ENCODE data around the gene PODXL. TPM values are rescaled to one million over a fixed set of nuclear protein-coding genes. Genes with fewer than 3 reads are reported as not detected.
A peak's percentile ranks its signal among the peaks of the same experiment; 100 is the strongest.

The PODXL gene
- total RNA-seq, 1 donor from 2014 or later = 37.7 TPM

- Histone ChIP-seq H3K4me1 (peaks cover 13% of the 10 kb centered on the region), H3K27me3 (no peaks in the 10 kb centered on the region), H4K20me1 (ENCODE audit: low read depth) (no peaks in the 10 kb centered on the region), H2AFZ (replicated peaks) (no peak overlapping the region), H3K27ac (peak overlapping the region; percentile 34), H3K4me2 (no peak overlapping the region), H3K4me3 (no peak overlapping the region), H3F3A (ENCODE audit: low read depth) (peaks cover 21% of the 10 kb centered on the region), H3K9me3 (ENCODE audit: low read depth) (no peaks in the 10 kb centered on the region), H3K36me3 (no peaks in the 10 kb centered on the region), H3K9ac (no peak overlapping the region), H3K79me2 (ENCODE audit: low read depth) (no peaks in the 10 kb centered on the region)
- H3K4me1 Mint-ChIP-seq = peaks cover 20% of the 10 kb centered on the region
- TF ChIP-seq EZH2 (IDR thresholded peaks at IDR 0.05) (no peak), CTCF (IDR thresholded peaks at IDR 0.05) (no peak), EZH2phosphoT487 (IDR thresholded peaks at IDR 0.05) (no peak)
- H3K9me3 Mint-ChIP-seq = no peaks in the 10 kb centered on the region
- no peak overlapping the region for H3K4me3 Mint-ChIP-seq
- DNase-seq (ENCODE audit: low spot score) = no peak
- H3K36me3 Mint-ChIP-seq = peaks cover 24% of the 10 kb centered on the region
- no peak overlapping the region for H3K27ac Mint-ChIP-seq
- peaks cover 4% of the 10 kb centered on the region for H3K27me3 Mint-ChIP-seq (ENCODE audit: insufficient read depth, low read depth)
Observed at GRCh38 chr7:131501422-131501821, 55.0 kb downstream of the PODXL start.

GRCh38 chr7:131500357-131500756 is 56.1 kb downstream of the PODXL start:
- Mint-ChIP-seq H3K4me1 (peaks cover 20% of the 10 kb centered on the region), H3K27me3 (ENCODE audit: insufficient read depth, low read depth) (peaks cover 2% of the 10 kb centered on the region), H3K4me3 (no peak overlapping the region), H3K27ac (no peak overlapping the region), H3K9me3 (no peaks in the 10 kb centered on the region), H3K36me3 (peaks cover 27% of the 10 kb centered on the region)
- H2AFZ ChIP-seq (replicated peaks) = no peak overlapping the region
- peaks cover 21% of the 10 kb centered on the region for H3F3A ChIP-seq (ENCODE audit: low read depth)
- H3K4me3 ChIP-seq = no peak overlapping the region
- no peaks in the 10 kb centered on the region for H3K27me3 ChIP-seq
- H4K20me1 ChIP-seq (ENCODE audit: low read depth) = no peaks in the 10 kb centered on the region
- peaks cover 13% of the 10 kb centered on the region for H3K4me1 ChIP-seq
- H3K36me3 ChIP-seq = no peaks in the 10 kb centered on the region
- H3K79me2 ChIP-seq (ENCODE audit: low read depth) = no peaks in the 10 kb centered on the region
- no peak overlapping the region for H3K9ac ChIP-seq
- TF ChIP-seq CTCF (IDR thresholded peaks at IDR 0.05) (no peak), EZH2 (IDR thresholded peaks at IDR 0.05) (no peak), EZH2phosphoT487 (IDR thresholded peaks at IDR 0.05) (no peak)
- H3K27ac ChIP-seq = peak overlapping the region; percentile 0
- DNase-seq (ENCODE audit: low spot score) = no peak
- no peak overlapping the region for H3K4me2 ChIP-seq
- no peaks in the 10 kb centered on the region for H3K9me3 ChIP-seq (ENCODE audit: low read depth)

GRCh38 chr7:131499801-131500200 is 56.6 kb downstream of the PODXL start:
- Histone ChIP-seq H3K4me3 (no peak overlapping the region), H3K9me3 (ENCODE audit: low read depth) (no peaks in the 10 kb centered on the region), H3K9ac (no peak overlapping the region), H3K79me2 (ENCODE audit: low read depth) (no peaks in the 10 kb centered on the region), H3K4me1 (peaks cover 13% of the 10 kb centered on the region), H4K20me1 (ENCODE audit: low read depth) (no peaks in the 10 kb centered on the region), H2AFZ (replicated peaks) (no peak overlapping the region), H3F3A (ENCODE audit: low read depth) (peaks cover 20% of the 10 kb centered on the region), H3K36me3 (no peaks in the 10 kb centered on the region), H3K27me3 (no peaks in the 10 kb centered on the region), H3K4me2 (no peak overlapping the region), H3K27ac (no peak overlapping the region)
- H3K27ac Mint-ChIP-seq = no peak overlapping the region
- DNase-seq (ENCODE audit: low spot score) = no peak
- peaks cover 19% of the 10 kb centered on the region for H3K4me1 Mint-ChIP-seq
- H3K4me3 Mint-ChIP-seq = no peak overlapping the region
- H3K27me3 Mint-ChIP-seq (ENCODE audit: insufficient read depth, low read depth) = peaks cover 2% of the 10 kb centered on the region
- no peaks in the 10 kb centered on the region for H3K9me3 Mint-ChIP-seq
- TF ChIP-seq CTCF (IDR thresholded peaks at IDR 0.05) (no peak), EZH2phosphoT487 (IDR thresholded peaks at IDR 0.05) (no peak), EZH2 (IDR thresholded peaks at IDR 0.05) (no peak)
- peaks cover 26% of the 10 kb centered on the region for H3K36me3 Mint-ChIP-seq

Data from neural progenitor cell (in vitro differentiated cells).